ENCODE measurements around the gene CDC6. TPM values are rescaled to one million over a fixed set of nuclear protein-coding genes. Genes with fewer than 3 reads are reported as not detected.

Gene CDC6
- total RNA-seq, 1 donor from 2014 or later = 8.8 TPM

- no peak for TF ChIP-seq CTCF (IDR thresholded peaks at IDR 0.05; ENCODE audit: insufficient read depth, low read length, poor library complexity, severe bottlenecking)
- Histone ChIP-seq H3K27me3 (ENCODE audit: control insufficient read depth, insufficient read depth, low read length) (no peaks in the 10 kb centered on the region), H3K36me3 (ENCODE audit: control insufficient read depth, insufficient read depth, low read length) (peaks cover 2% of the 10 kb centered on the region), H3K4me3 (ENCODE audit: low read depth, low read length) (no peak overlapping the region)
- no peak for DNase-seq (ENCODE audit: low read depth)
These were observed 23.1 kb upstream of the CDC6 start for GRCh38 chr17:40264458-40265185.

- no peak for DNase-seq (ENCODE audit: low read depth)
- H3K4me3 ChIP-seq (ENCODE audit: low read depth, low read length) = no peak overlapping the region
- peaks cover 2% of the 10 kb centered on the region for H3K36me3 ChIP-seq (ENCODE audit: control insufficient read depth, insufficient read depth, low read length)
- no peak for TF ChIP-seq CTCF (IDR thresholded peaks at IDR 0.05; ENCODE audit: insufficient read depth, low read length, poor library complexity, severe bottlenecking)
- no peaks in the 10 kb centered on the region for H3K27me3 ChIP-seq (ENCODE audit: control insufficient read depth, insufficient read depth, low read length)
These were observed 22.3 kb upstream of the CDC6 start for GRCh38 chr17:40265337-40265736.

GRCh38 chr17:40266882-40267281 is 20.8 kb upstream of the CDC6 start:
- no peak for DNase-seq (ENCODE audit: low read depth)
- TF ChIP-seq CTCF (IDR thresholded peaks at IDR 0.05; ENCODE audit: insufficient read depth, low read length, poor library complexity, severe bottlenecking) = no peak
- Histone ChIP-seq H3K27me3 (ENCODE audit: control insufficient read depth, insufficient read depth, low read length) (no peaks in the 10 kb centered on the region), H3K36me3 (ENCODE audit: control insufficient read depth, insufficient read depth, low read length) (peaks cover 2% of the 10 kb centered on the region), H3K4me3 (ENCODE audit: low read depth, low read length) (no peak overlapping the region)

- Histone ChIP-seq H3K4me3 (ENCODE audit: low read depth, low read length) (no peak overlapping the region), H3K27me3 (ENCODE audit: control insufficient read depth, insufficient read depth, low read length) (no peaks in the 10 kb centered on the region), H3K36me3 (ENCODE audit: control insufficient read depth, insufficient read depth, low read length) (peaks cover 1% of the 10 kb centered on the region)
- TF ChIP-seq CTCF (IDR thresholded peaks at IDR 0.05; ENCODE audit: insufficient read depth, low read length, poor library complexity, severe bottlenecking) = no peak
- DNase-seq (ENCODE audit: low read depth) = no peak
These were observed 19.5 kb upstream of the CDC6 start for GRCh38 chr17:40268141-40268712.

- no peak for DNase-seq (ENCODE audit: low read depth)
- Histone ChIP-seq H3K4me3 (ENCODE audit: low read depth, low read length) (no peak overlapping the region), H3K36me3 (ENCODE audit: control insufficient read depth, insufficient read depth, low read length) (peaks cover 1% of the 10 kb centered on the region), H3K27me3 (ENCODE audit: control insufficient read depth, insufficient read depth, low read length) (no peaks in the 10 kb centered on the region)
- no peak for TF ChIP-seq CTCF (IDR thresholded peaks at IDR 0.05; ENCODE audit: insufficient read depth, low read length, poor library complexity, severe bottlenecking)
These were observed 9.3 kb upstream of the CDC6 start for GRCh38 chr17:40278414-40278813.

- peaks cover 1% of the 10 kb centered on the region for H3K36me3 ChIP-seq (ENCODE audit: control insufficient read depth, insufficient read depth, low read length)
- TF ChIP-seq CTCF (IDR thresholded peaks at IDR 0.05; ENCODE audit: insufficient read depth, low read length, poor library complexity, severe bottlenecking) = no peak
- DNase-seq (ENCODE audit: low read depth) = no peak
These were observed 8.3 kb upstream of the CDC6 start for GRCh38 chr17:40279402-40279801.

More at GRCh38 chr17:40279402-40279801, 8.3 kb upstream of the CDC6 start:
- H3K4me3 ChIP-seq (ENCODE audit: low read depth, low read length) = no peak overlapping the region
- no peaks in the 10 kb centered on the region for H3K27me3 ChIP-seq (ENCODE audit: control insufficient read depth, insufficient read depth, low read length)
